Neuronal stem cell (in vitro differentiated cells): ENCODE results near the gene TMEM131L.

ENCODE experiments used
- DNase-seq: peaks from one replicate; pipeline ENCODE4 v3.0.0-alpha.2; 2013; ENCODE audit warnings: low spot score
- H2AFZ ChIP-seq: one replicate; pipeline ENCODE4 v1.6.1; 2013; ENCODE audit warnings: mild to moderate bottlenecking, low read length, inconsistent platforms
- H2AK5ac ChIP-seq: 2 replicates; pipeline ENCODE4 v1.6.1; 2013; ENCODE audit warnings: low read depth, mild to moderate bottlenecking, inconsistent platforms, low read length, moderate library complexity, mixed read lengths
- H2BK120ac ChIP-seq: 2 replicates; pipeline ENCODE4 v1.6.1; 2013; ENCODE audit warnings: low read depth, mild to moderate bottlenecking, inconsistent platforms, low read length, moderate library complexity, mixed read lengths
- H2BK12ac ChIP-seq: one replicate; pipeline ENCODE4 v1.6.1; 2013; ENCODE audit warnings: low read length, inconsistent platforms
- H2BK15ac ChIP-seq: 2 replicates; pipeline ENCODE4 v1.6.1; 2013; ENCODE audit warnings: mild to moderate bottlenecking, low read length, inconsistent platforms, mixed read lengths
- H2BK5ac ChIP-seq: one replicate; pipeline ENCODE4 v1.6.1; 2013; ENCODE audit warnings: inconsistent platforms, mild to moderate bottlenecking, low read length, moderate library complexity
- H3K14ac ChIP-seq: one replicate; pipeline ENCODE4 v1.6.1; 2013; ENCODE audit warnings: low read length, inconsistent platforms
- H3K18ac ChIP-seq: 2 replicates; pipeline ENCODE4 v1.6.1; 2013; ENCODE audit warnings: low read length, inconsistent platforms
- H3K23ac ChIP-seq: 2 replicates; pipeline ENCODE4 v1.6.1; 2013; ENCODE audit warnings: low read depth, mild to moderate bottlenecking, mixed read lengths, low read length, inconsistent platforms; ENCODE audit not compliant: poor library complexity
- H3K27ac ChIP-seq: replicated peaks from 3 replicates; pipeline ENCODE4 v1.5.1; 2013; ENCODE audit warnings: low read length, inconsistent platforms
- H3K27me3 ChIP-seq, 3 experiments: 2 replicates each; pipeline ENCODE4 v1.6.1; 2013; ENCODE audit warnings: low read length in 3 of 3, mild to moderate bottlenecking in 2 of 3, inconsistent platforms in 1 of 3, low read depth in 1 of 3, mixed read lengths in 1 of 3, moderate library complexity in 1 of 3; ENCODE audit not compliant: control insufficient read depth in 3 of 3, insufficient read depth in 3 of 3
- H3K36me3 ChIP-seq, 2 donors: replicated peaks in 1 of 2; 2 replicates each; pipeline ENCODE4 v1.6.1; 2013; ENCODE audit warnings: low read length in 2 of 2; ENCODE audit not compliant: control insufficient read depth in 2 of 2, insufficient read depth in 2 of 2
- H3K4ac ChIP-seq: 2 replicates; pipeline ENCODE4 v1.6.1; 2013; ENCODE audit warnings: inconsistent platforms, mild to moderate bottlenecking, low read length, moderate library complexity
- H3K4me1 ChIP-seq, 2 donors: 1 replicate in 1 of 2; 2 replicates in 1 of 2; pipeline ENCODE4 v1.6.1; 2013; ENCODE audit warnings: low read length in 2 of 2, low read depth in 1 of 2; ENCODE audit not compliant: control insufficient read depth in 2 of 2, insufficient read depth in 1 of 2
- H3K4me2 ChIP-seq: one replicate; pipeline ENCODE4 v1.6.1; 2013; ENCODE audit warnings: mild to moderate bottlenecking, low read length, inconsistent platforms; ENCODE audit not compliant: insufficient read depth, poor library complexity, severe bottlenecking
- H3K4me3 ChIP-seq, 2 donors: 2 replicates each; pipeline ENCODE4 v1.5.1; 2013; ENCODE audit warnings: low read length in 2 of 2, mild to moderate bottlenecking in 2 of 2, inconsistent platforms in 1 of 2, moderate library complexity in 1 of 2
- H3K79me1 ChIP-seq: one replicate; pipeline ENCODE4 v1.6.1; 2013; ENCODE audit warnings: low read depth, mild to moderate bottlenecking, inconsistent platforms, low read length, moderate library complexity
- H3K9ac ChIP-seq: one replicate; pipeline ENCODE4 v1.6.1; 2013; ENCODE audit warnings: mild to moderate bottlenecking, low read depth, low read length, inconsistent platforms; ENCODE audit not compliant: poor library complexity
- H3K9me3 ChIP-seq, 2 donors: replicated peaks in 1 of 2; 2 replicates each; pipeline versions ENCODE3 to v1.6.1; 2013; ENCODE audit warnings: low read length in 2 of 2, mild to moderate bottlenecking in 2 of 2, inconsistent platforms in 1 of 2, low read depth in 1 of 2, mixed read lengths in 1 of 2, moderate library complexity in 1 of 2; ENCODE audit not compliant: control insufficient read depth in 2 of 2, insufficient read depth in 1 of 2
- H4K8ac ChIP-seq: one replicate; pipeline ENCODE4 v1.6.1; 2013; ENCODE audit warnings: low read depth, mild to moderate bottlenecking, inconsistent platforms, low read length, moderate library complexity
- H4K91ac ChIP-seq: one replicate; pipeline ENCODE4 v1.6.1; 2013; ENCODE audit warnings: low read length, low read depth, mild to moderate bottlenecking, inconsistent platforms; ENCODE audit not compliant: poor library complexity
- WGBS, 2 donors: extraction: QIAGEN DNeasy Blood & Tissue Kit; methylation state at CpG; one replicate each; pipeline ENCODE4 v1.1.7; 2013; ENCODE audit warnings: missing lambda C conversion rate in 2 of 2, mixed read lengths in 1 of 2; ENCODE audit not compliant: insufficient read length in 2 of 2, insufficient replicate concordance in 1 of 2; ENCODE audit errors: extremely low coverage in 2 of 2; 5-methylcytosine and 5-hydroxymethylcytosine counted together

TMEM131L gene

GRCh38 chr4:153592064-153592463 lies 125.9 kb downstream of the TMEM131L start:
- WGBS, 2 donors: no CpG with 5 or more reads among the region's 2 CpGs
- Histone ChIP-seq H3K14ac (no peak overlapping the region), H2BK120ac (no peak overlapping the region), H2BK5ac (no peak overlapping the region), H3K18ac (no peak overlapping the region), H3K9me3 (no peaks in the 10 kb centered on the region), H3K36me3 (peaks cover 0 to 90% of the 10 kb centered on the region in 2 donors), H3K4ac (no peak overlapping the region), H4K91ac (no peak overlapping the region), H2BK12ac (no peak overlapping the region), H3K4me1 (peaks cover 0 to 2% of the 10 kb centered on the region in 2 donors), H3K79me1 (no peaks in the 10 kb centered on the region), H2BK15ac (no peak overlapping the region), H2AK5ac (no peak overlapping the region), H2AFZ (no peak overlapping the region), H4K8ac (no peak overlapping the region), H3K4me2 (no peak overlapping the region), H3K27ac (no peak overlapping the region), H3K27me3 (no peaks in the 10 kb centered on the region), H3K23ac (no peak overlapping the region), H3K4me3 (no peak overlapping the region), H3K9ac (no peak overlapping the region)
- DNase-seq: no peak

GRCh38 chr4:153593161-153593560 lies 127.0 kb downstream of the TMEM131L start:
- Histone ChIP-seq H3K4ac (no peak overlapping the region), H4K8ac (no peak overlapping the region), H3K4me1 (peaks cover 0 to 2% of the 10 kb centered on the region in 2 donors), H3K9me3 (no peaks in the 10 kb centered on the region), H3K4me2 (no peak overlapping the region), H2AK5ac (no peak overlapping the region), H2BK15ac (no peak overlapping the region), H2BK5ac (no peak overlapping the region), H3K79me1 (no peaks in the 10 kb centered on the region), H4K91ac (no peak overlapping the region), H3K4me3 (no peak overlapping the region), H2AFZ (no peak overlapping the region), H3K14ac (no peak overlapping the region), H3K36me3 (peaks cover 2 to 95% of the 10 kb centered on the region in 2 donors), H3K9ac (no peak overlapping the region), H3K18ac (no peak overlapping the region), H3K27me3 (no peaks in the 10 kb centered on the region), H3K23ac (no peak overlapping the region), H2BK12ac (no peak overlapping the region), H2BK120ac (no peak overlapping the region), H3K27ac (no peak overlapping the region)
- no CpG with 5 or more reads among the region's 5 CpGs for WGBS, 2 donors
- no peak for DNase-seq

GRCh38 chr4:153594210-153594609 lies 128.1 kb downstream of the TMEM131L start:
- Histone ChIP-seq H3K9ac (no peak overlapping the region), H4K91ac (no peak overlapping the region), H4K8ac (no peak overlapping the region), H3K18ac (no peak overlapping the region), H3K4me2 (no peak overlapping the region), H3K23ac (no peak overlapping the region), H3K9me3 (no peaks in the 10 kb centered on the region), H3K36me3 (peaks cover 7 to 95% of the 10 kb centered on the region in 2 donors), H3K4ac (no peak overlapping the region), H2AFZ (no peak overlapping the region), H2BK120ac (no peak overlapping the region), H3K4me3 (no peak overlapping the region), H2AK5ac (no peak overlapping the region), H3K27ac (no peak overlapping the region), H3K27me3 (no peaks in the 10 kb centered on the region), H3K4me1 (peaks cover 0 to 2% of the 10 kb centered on the region in 2 donors), H3K79me1 (no peaks in the 10 kb centered on the region), H2BK5ac (no peak overlapping the region), H2BK15ac (no peak overlapping the region), H3K14ac (no peak overlapping the region), H2BK12ac (no peak overlapping the region)
- DNase-seq: no peak
- WGBS, 2 donors: no CpG with 5 or more reads among the region's 2 CpGs

GRCh38 chr4:153595894-153596601 lies 129.9 kb downstream of the TMEM131L start:
- H4K91ac ChIP-seq: no peak overlapping the region
- H3K27me3 ChIP-seq: no peaks in the 10 kb centered on the region
- no peak overlapping the region for H2BK120ac ChIP-seq
- H2AK5ac ChIP-seq: no peak overlapping the region
- no peak overlapping the region for H3K18ac ChIP-seq
- H2BK12ac ChIP-seq: no peak overlapping the region
- no peak overlapping the region for H3K4me2 ChIP-seq
- H2AFZ ChIP-seq: no peak overlapping the region
- no peaks in the 10 kb centered on the region for H3K79me1 ChIP-seq
- H2BK5ac ChIP-seq: no peak overlapping the region
- H3K4ac ChIP-seq: no peak overlapping the region
- no CpG with 5 or more reads among the region's 6 CpGs for WGBS, 2 donors
- H2BK15ac ChIP-seq: no peak overlapping the region
- H3K9me3 ChIP-seq: no peaks in the 10 kb centered on the region
- no peak for DNase-seq
- no peak overlapping the region for H3K14ac ChIP-seq
- H3K4me3 ChIP-seq: no peak overlapping the region
- H4K8ac ChIP-seq: no peak overlapping the region
- H3K36me3 ChIP-seq: peaks cover 7 to 98% of the 10 kb centered on the region in 2 donors
- H3K9ac ChIP-seq: no peak overlapping the region
- no peak overlapping the region for H3K23ac ChIP-seq
- no peak overlapping the region for H3K27ac ChIP-seq
- H3K4me1 ChIP-seq: peaks cover 0 to 2% of the 10 kb centered on the region in 2 donors
